ENCODE data around the gene CFAP410. TPM values are rescaled to one million over a fixed set of nuclear protein-coding genes. Genes with fewer than 3 reads are reported as not detected.
"Not testable (repeated sequence)": the region's sequence is repeated elsewhere in the genome, so short reads cannot be mapped to it uniquely, and the experiment has no call there.

CFAP410 gene
- total RNA-seq, 1 donor from 2014 or later: 23.9 TPM

- Mint-ChIP-seq H3K9me3 (peaks cover 6% of the 10 kb centered on the region), H3K36me3 (ENCODE audit: low read depth) (no peaks in the 10 kb centered on the region), H3K4me1 (no peaks in the 10 kb centered on the region), H3K4me3 (no peak overlapping the region), H3K27ac (ENCODE audit: unreplicated experiment) (peak overlapping the region; percentile 35), H3K27me3 (ENCODE audit: low read depth) (peaks cover 31% of the 10 kb centered on the region)
- TF ChIP-seq, protein P1, sequence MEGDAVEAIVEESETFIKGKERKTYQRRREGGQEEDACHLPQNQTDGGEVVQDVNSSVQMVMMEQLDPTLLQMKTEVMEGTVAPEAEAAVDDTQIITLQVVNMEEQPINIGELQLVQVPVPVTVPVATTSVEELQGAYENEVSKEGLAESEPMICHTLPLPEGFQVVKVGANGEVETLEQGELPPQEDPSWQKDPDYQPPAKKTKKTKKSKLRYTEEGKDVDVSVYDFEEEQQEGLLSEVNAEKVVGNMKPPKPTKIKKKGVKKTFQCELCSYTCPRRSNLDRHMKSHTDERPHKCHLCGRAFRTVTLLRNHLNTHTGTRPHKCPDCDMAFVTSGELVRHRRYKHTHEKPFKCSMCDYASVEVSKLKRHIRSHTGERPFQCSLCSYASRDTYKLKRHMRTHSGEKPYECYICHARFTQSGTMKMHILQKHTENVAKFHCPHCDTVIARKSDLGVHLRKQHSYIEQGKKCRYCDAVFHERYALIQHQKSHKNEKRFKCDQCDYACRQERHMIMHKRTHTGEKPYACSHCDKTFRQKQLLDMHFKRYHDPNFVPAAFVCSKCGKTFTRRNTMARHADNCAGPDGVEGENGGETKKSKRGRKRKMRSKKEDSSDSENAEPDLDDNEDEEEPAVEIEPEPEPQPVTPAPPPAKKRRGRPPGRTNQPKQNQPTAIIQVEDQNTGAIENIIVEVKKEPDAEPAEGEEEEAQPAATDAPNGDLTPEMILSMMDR (conservative IDR thresholded peaks at IDR 0.05): no peak
- DNase-seq (ENCODE audit: low read depth, low spot score): no peak
These were observed 27.5 kb upstream of the CFAP410 start for GRCh38 chr21:44366586-44367211.

GRCh38 chr21:44365967-44366585 lies 26.9 kb upstream of the CFAP410 start:
- no peak for DNase-seq (ENCODE audit: low read depth, low spot score)
- H3K27ac Mint-ChIP-seq (ENCODE audit: unreplicated experiment): no peak overlapping the region
- H3K9me3 Mint-ChIP-seq: peaks cover 6% of the 10 kb centered on the region
- no peak overlapping the region for H3K4me3 Mint-ChIP-seq
- H3K36me3 Mint-ChIP-seq (ENCODE audit: low read depth): no peaks in the 10 kb centered on the region
- peaks cover 27% of the 10 kb centered on the region for H3K27me3 Mint-ChIP-seq (ENCODE audit: low read depth)
- no peaks in the 10 kb centered on the region for H3K4me1 Mint-ChIP-seq
- TF ChIP-seq, protein P1 (conservative IDR thresholded peaks at IDR 0.05): no peak

DNA sequence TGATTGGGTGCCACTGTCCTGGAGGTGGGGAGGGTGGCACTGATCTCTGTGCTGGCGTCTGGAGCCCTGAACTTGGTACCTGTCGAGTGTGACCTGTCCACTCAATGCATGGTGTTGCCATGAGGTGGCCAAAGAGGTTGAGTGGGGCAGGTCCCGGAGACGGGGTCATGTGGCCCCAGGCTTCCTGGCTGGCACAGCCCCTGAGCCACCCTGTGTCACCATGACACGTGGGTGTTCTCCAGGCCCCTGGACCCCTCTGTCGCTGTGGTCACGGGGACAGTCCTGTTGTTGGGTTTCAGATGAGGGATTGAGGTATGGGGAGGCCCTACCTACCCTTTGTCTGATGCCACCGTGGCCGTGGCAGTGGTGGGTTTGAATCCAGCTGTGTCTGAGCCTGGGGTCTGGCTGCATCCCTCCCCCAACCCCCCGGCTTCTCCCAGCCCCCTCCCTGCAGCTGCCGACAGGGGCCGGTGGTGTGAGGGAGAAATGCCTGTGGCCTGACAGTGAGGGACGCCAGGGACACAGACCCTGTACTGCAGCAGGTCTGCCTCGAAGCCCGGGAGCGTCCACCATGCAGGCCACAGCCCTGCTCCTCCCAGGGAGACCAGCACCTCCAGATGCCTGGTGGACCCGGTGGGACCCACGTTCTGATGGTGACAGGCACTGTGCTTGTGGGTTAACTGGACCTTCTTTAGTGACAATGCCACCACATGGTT lies 26.2 kb upstream of the CFAP410 start:
- Mint-ChIP-seq H3K36me3 (ENCODE audit: low read depth) (no peaks in the 10 kb centered on the region), H3K9me3 (peaks cover 8% of the 10 kb centered on the region), H3K27ac (ENCODE audit: unreplicated experiment) (no peak overlapping the region), H3K4me1 (no peaks in the 10 kb centered on the region), H3K4me3 (no peak overlapping the region), H3K27me3 (ENCODE audit: low read depth) (peaks cover 21% of the 10 kb centered on the region)
- DNase-seq (ENCODE audit: low read depth, low spot score): no peak
- TF ChIP-seq, protein P1 (conservative IDR thresholded peaks at IDR 0.05): no peak

DNA sequence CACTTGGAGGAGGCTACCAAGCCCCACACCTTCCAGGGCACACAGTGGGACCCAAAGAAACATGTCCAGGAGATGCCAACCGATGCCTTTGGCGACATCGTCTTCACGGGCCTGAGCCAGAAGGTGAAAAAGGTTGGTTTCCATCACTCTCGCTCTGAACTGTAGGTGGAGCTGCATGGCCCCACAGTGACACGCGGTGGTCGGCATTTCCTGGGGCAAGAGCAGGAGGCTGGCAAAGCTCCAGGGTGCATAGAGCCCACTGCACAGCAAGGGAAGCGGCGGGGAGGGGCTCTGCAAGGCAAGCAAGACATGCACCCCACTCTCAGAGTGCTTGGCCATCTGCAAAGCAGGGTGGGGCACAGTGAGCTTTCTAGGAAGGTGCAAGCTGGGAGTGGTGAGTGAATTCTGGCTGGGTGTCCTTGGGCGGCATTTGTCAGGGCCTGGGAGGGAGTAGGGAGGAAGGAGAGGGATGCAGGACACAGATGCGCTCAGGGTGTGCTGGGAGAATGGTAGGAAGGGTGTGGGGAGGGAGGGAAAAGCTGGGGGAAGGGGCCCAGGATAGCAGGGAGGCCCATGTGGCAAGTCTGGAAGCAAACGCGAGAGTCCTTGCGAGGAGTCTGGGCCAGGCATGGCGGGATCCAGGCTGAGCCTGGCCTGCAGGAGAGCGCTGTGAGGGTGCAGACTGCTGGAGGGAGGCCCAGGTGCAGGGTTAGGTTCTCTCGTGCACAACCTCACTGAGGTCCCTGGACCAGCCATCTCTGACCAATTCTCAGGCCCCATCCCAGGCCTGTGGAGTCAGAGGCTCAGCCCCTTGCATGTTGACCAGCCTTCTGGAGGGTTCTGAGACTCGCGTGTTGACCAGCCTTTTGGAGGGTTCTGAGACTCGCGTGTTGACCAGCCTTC lies 25.2 kb upstream of the CFAP410 start:
- Mint-ChIP-seq H3K9me3 (peaks cover 8% of the 10 kb centered on the region), H3K36me3 (ENCODE audit: low read depth) (no peaks in the 10 kb centered on the region), H3K4me1 (no peaks in the 10 kb centered on the region), H3K4me3 (no peak overlapping the region), H3K27ac (ENCODE audit: unreplicated experiment) (no peak overlapping the region), H3K27me3 (ENCODE audit: low read depth) (peaks cover 18% of the 10 kb centered on the region)
- TF ChIP-seq, protein P1 (conservative IDR thresholded peaks at IDR 0.05): no peak
- no peak for DNase-seq (ENCODE audit: low read depth, low spot score)

- DNase-seq (ENCODE audit: low read depth, low spot score): no peak
- H3K27ac Mint-ChIP-seq (ENCODE audit: unreplicated experiment): no peak overlapping the region
- peaks cover 10% of the 10 kb centered on the region for H3K27me3 Mint-ChIP-seq (ENCODE audit: low read depth)
- no peaks in the 10 kb centered on the region for H3K4me1 Mint-ChIP-seq
- no peak overlapping the region for H3K4me3 Mint-ChIP-seq
- peaks cover 8% of the 10 kb centered on the region for H3K9me3 Mint-ChIP-seq
- TF ChIP-seq, protein P1 (conservative IDR thresholded peaks at IDR 0.05): no peak
- no peaks in the 10 kb centered on the region for H3K36me3 Mint-ChIP-seq (ENCODE audit: low read depth)
These were observed 24.1 kb upstream of the CFAP410 start for GRCh38 chr21:44363278-44363677.

DNA sequence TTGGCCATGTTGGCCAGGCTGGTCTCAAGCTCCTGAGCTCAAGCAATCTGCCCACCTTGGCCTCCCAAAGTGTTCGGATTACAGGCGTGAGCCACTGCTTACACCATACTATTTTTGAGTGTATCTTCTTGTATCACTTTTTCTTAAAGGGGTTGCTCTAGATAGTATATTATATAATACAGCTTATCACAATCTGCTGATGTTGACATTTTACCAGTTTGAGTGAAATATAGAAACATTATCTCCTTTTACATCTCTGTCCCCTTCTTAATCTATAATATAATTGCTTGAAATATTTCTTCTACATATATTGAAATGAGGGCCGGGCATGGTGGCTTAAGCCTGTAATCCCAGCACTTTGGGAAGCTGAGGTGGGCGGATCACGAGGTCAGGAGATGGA lies 22.7 kb upstream of the CFAP410 start:
- H3K4me3 Mint-ChIP-seq; DNase-seq (ENCODE audit: low read depth, low spot score); H3K27me3 Mint-ChIP-seq (ENCODE audit: low read depth); H3K27ac Mint-ChIP-seq (ENCODE audit: unreplicated experiment); H3K36me3 Mint-ChIP-seq (ENCODE audit: low read depth); H3K4me1 Mint-ChIP-seq; H3K9me3 Mint-ChIP-seq: not testable (repeated sequence)

Data from neural crest cell (in vitro differentiated cells).